NCI-H1436 (cell line): ENCODE data around the gene SRD5A2.

Source experiments
- DNase-seq: peaks from one replicate; lab custom pipeline; 2025; lab: John Stamatoyannopoulos, UW

The SRD5A2 gene, protein sequence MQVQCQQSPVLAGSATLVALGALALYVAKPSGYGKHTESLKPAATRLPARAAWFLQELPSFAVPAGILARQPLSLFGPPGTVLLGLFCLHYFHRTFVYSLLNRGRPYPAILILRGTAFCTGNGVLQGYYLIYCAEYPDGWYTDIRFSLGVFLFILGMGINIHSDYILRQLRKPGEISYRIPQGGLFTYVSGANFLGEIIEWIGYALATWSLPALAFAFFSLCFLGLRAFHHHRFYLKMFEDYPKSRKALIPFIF

DNA sequence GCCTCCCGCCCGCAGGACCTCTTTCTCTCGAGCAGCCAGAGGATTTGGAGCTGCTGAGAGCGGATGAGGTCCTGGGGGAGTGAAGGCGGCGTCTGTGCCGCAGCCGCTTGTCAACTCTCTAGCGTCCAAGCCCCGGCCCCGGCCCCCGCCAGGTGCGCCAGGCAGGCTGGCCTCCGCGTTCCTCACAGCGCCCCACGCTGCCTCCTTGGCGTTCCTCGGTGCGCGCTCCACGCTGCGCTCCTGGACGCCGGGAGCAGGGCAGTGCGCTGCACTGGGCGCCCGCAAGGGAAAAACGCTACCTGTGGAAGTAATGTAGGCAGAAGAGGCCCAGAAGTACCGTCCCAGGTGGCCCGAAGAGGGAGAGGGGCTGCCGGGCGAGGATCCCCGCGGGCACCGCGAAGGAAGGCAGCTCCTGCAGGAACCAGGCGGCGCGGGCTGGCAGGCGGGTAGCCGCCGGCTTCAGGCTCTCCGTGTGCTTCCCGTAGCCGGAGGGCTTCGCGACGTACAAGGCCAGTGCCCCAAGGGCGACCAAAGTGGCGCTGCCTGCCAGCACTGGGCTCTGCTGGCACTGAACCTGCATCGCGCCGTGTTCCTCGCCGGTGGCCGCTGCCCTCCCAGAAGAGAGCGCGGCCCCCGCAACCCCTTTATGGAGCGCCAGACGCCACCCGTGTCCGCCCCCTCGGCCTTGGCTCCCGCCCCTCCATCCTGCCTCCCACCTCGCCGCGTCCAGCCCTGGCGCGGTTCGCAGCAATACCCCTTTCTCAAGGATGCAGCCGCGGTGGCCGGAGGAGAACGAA is at the start of gene SRD5A2:
TSS of gene SRD5A2 (minus strand) at position 618 of the 797 bp plus-strand sequence. CDS start at position 580, 38 bp downstream.
- no peak for DNase-seq

DNA sequence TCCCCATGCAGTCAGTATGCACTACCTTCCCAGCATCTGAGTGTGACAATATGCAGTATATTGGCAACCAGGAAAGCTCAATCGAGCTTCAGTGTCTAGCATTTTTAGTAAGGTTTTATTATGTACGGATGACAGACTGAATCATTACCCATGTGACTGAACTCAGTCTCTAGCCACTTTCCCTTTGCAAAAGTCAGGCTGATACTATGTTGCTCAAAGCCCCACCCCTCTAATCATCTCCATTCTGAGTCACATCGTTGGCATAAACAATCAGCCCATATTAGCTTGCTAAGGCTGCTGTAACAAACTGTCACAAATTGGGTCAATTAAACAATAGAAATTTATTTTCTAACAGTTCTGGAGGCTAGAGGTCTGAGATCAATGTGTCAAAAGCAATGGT is 25.8 kb upstream of the SRD5A2 start:
- DNase-seq: no peak

DNA sequence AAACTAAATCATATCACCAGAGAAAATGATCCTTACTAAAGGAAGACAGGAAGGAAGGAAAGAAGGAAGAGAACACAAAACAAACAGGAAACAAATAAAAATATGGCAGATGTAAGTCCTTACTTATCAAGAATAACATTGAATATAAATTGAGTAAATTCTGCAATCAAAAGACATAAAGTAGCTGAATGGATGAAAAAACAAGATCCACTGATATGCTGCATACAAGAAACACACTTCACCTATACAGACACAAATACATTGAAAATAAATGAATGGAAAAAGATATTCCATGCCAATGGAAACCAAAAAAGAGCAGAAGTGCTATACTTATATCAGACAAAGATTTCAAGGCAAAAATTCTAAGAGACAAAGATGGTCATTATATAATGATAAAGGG is 18.0 kb upstream of the SRD5A2 start:
- no peak for DNase-seq

DNA sequence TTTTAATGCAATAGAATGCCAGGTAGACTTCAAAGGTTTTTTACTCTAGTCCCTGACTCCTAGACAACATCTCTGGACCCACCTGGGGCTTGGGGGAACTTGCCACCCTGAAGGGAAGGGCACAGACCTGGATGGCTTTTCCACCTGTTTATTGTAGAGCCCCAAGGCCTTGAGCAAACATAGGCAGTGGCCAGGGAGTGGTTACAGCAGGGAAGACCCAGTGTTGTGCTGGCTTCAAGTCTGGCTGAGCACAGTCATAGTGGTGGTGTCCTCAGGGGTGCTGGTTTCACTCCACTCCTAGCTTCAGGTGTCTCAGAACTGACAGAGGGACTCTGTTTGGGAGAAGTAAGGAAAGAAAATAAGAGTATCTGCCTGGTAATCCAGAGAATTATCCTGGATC is 5.5 kb upstream of the SRD5A2 start:
- no peak for DNase-seq

DNA sequence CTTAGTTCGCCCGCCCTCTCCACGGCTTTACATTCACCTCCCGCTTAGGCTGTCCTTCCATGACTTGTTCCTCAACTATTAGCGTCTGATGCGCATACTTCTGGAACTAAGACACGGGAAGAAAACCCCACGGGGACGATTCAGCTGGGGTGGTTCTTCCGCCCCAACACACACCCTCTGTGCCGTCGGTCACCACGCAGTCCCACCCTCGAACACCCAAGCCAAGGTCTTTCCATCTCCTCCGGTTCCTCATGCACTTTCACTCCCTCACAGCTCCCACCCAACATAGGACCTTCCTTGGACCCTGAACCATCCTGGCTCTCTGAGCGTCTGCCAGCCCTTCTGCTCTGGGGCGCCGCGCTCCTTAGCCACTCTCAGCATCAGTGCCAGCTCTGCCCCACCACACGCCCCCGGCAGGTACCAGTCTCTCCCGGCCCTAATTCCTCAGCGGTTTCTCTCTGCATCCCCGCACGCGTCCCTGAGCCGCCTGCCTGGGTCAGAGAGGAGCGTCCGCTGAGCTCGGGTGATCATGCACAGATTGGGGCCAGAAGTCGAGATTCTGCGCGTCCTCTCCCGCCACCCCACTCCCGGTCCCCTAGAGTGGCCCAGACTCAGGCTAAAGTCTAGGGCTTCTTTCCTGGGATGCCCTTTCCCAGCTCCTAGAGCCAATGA is 522 bp upstream of the SRD5A2 start:
- no peak for DNase-seq

DNA sequence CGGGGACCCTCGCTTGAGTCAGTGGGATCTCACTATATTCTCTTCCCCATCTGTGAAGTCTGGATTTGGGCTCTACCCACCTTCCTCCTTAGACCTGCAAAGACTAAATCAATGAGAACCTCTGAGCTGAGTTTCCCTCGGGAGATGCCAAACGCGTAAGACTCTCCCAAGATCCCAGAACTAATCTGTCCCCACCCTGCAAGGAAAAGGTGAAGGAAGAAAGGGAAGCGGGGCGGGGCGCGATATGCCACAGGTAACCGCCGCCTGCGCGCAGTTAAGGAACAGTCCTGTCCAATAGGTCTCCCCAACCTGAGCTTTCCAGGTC is 780 bp downstream of the SRD5A2 start:
- DNase-seq: no peak

DNA sequence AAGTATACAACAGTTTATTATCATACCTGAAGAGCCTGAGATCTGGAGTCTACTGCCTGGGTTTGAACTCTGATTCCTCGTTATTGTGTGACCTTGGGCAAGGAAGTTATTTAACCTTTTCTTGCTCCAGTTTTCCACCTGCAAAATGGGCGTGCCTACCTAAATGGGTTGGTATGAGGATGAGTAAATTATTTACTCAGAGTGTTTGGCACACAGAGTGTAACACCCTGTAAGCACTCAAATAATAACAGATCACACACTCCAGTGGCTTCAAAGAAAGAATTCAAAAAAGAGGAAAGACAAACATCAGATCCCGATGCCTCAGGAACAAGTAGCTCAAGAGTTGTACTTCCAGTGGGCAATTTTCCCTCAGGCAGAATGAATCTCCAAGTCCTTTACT is 2.4 kb downstream of the SRD5A2 start:
- no peak for DNase-seq

DNA sequence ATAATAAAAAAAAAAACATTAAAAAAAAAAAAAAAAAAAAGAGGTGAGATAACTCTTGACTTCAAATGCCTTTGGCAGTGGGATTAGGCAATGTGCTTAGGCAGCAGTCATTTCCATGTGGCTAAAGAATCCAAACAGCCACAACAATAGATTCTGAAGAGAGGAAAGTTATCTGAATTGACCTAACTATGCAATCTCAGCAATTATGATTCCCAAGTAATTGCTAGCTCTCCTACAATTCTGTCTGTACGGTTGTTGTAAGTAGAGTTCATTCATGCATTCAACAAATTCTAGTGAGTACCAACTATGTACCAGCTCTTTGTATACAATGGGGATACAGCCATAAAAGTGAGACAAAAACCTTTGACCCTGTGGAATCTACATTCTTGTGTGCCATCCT is 3.6 kb downstream of the SRD5A2 start:
- DNase-seq: no peak

DNA sequence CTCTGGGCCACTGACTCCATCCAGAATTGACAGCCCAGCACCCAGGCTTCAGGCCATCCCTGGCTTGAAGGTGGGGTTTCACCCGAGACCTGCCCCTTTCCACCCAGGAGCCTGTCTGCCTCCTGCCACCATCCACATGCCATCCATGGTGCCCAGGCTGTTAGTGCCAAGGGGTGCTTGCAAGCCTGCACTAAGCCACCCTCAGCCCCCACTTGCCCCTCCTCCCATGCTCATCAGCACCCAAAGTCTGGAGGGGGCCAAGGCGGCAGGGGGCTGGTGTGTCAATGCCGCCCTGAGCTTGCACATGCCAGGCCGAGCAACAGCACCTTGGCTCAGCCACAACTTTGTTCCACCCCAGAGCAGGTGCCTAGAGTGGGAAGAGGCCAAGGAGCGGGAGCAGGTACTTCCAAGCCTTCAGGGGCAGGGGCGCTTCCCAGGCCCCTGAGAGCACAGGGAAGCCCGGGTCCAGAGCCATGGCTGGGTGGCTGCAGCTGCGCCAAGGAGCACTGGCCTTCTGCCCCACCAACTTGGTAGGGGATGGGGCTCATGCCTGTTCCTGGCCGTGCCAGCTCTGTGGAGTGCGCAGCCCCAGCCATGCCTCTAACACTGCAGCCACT is 12.0 kb downstream of the SRD5A2 start:
- DNase-seq: no peak

DNA sequence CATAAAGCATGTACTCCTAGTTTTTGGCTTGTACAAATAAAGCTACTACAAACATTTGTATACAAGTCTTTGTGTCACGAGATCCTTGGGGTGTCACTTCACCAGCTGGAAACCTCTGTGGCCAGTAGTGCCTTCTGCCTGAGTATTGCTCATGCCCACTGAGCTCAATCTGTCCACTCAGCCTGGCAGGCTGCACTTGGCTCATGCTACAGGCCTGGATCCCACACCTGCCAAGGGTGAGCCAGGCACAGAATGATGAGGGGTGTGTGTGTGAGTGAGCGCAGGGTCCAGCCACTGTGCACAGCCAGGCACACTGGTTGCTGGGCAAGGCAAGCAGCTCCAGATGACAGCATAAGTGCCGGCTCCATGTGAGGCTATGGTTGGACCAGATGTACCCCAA is 13.1 kb downstream of the SRD5A2 start:
- no peak for DNase-seq

DNA sequence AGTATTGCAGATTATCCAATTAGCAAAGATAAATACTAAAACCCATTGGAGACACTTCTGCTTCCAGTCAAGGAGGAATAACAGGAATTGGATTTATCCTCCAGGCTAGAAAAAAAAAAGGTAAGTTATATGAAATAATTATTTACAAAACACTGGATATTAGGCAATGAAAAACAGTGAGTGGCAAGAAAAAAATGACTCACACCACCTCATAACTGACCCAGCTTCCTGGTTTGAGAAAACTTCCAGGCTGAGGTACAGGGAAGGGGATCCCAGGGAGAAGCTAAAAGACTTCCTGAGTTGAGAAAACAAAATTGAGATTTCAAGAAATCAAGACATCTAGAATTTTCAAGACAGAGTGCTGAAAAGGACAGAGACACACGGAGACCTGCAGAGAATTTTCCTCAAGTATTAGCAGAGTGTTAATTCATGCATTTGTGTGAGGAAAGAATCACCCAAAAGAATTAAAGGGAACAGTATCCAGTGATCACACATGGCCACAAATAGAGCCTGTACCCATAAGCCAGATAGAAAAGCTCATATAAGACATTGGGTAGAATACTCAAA is 17.4 kb downstream of the SRD5A2 start:
- no peak for DNase-seq

DNA sequence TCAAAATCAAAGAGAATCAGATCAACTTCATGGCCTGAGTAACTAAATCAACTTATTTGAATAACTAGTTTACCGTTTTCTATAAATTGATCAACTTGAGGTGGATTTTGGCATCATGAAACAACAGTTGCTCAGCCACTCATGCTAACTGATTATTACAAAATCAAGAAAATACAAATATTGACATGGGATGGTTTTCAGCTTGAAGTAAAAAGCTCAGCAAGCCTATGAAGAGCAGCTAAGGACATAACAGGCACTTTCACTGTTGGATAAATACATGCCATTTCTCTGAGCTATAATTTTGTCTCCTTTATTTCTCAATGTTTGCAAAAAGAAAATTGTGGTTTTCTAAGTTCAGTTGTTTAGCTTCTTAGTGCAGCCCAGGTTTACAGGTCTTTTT is 18.9 kb downstream of the SRD5A2 start:
- DNase-seq: no peak

DNA sequence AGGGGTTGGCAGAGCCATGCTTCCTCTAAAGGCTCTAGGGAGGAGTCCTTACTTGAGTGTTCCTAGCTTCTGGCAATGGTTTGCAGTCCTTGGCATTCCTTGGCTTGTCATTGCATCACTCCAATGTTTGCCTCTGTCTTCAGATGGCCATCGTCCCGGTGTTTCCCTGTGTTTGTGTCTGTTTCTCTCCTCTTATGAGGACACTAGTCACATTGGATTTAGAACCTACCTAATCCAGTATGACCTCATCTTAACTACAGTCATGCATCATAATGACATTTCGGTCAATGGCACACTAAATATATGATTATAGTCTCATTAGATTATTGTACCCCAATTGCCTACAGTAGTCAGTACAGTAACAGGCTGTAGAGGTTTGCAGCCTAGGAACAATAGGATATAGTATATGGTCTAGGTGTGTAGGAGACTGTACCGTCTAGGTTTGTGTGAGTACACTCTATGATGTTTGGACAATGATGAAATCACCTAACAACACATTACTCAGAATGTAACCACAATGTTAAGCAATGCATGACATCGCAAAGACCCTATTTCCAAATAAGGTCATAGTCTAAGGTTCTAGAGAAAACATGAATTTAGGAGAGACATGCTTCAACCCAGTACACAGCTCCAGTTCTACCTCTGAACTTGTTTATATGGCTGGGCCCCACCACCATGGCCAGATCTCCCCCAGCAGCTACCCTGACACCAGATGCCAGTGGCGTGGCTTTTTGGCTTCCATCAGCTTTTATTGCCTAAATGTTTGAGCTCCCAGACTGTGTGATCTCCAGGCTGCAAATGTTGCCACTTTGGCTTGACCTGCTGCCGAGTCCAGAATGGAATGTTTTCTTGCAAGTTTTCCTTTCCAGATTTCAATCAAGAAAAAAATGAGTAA is 22.1 kb downstream of the SRD5A2 start:
- DNase-seq: no peak

DNA sequence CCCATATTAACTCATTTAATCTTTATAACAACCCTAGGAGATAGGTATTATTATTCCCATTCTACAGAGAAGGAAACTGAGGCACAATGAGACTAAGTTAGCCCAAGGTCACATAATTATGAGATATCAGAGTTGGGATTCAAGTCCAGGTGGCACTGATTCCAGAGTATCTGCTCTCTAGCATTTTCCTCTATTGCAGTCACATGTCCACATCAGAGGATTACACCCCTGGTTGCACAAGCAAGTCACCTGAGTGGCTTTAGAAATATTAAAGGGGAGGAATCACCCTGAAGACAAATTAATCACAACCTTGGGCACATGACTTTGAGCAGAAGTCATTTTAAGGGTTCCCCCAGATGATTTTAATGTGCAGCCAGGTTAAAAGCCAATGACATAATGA is 23.8 kb downstream of the SRD5A2 start:
- DNase-seq: no peak

DNA sequence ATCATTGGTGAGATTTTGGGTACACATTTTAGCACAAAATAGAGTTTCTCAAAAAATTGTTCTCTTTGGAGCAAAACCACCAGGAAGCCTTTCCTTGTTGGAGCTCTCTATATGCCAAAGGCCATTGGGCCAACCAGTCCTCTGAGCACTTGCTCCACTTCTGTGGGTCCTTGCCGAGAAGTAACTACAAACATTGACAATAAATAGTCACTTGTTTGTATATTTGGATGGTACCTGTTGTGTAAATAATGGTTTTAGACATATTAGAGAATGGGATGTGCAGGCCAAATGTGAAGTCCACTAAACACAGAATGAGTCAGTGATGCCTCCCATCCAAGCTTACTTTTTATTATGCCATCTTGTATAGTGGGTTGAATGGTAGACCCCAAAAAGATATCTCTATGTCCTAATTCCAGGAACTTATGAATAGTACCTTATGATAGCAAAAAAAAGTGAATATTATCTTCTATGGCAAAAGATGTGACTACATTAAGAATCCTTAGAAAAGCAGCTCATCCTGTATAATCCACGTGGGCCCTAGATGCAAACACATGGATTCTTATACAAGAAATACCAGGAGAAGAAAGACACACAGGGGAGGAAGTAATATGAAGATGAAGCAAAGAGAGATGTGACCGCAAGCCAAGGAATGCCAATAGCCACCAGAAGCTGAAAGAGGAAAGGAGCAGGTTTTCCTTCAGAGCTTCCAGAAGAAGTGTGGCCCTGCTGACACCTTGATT is 24.6 kb downstream of the SRD5A2 start:
- no peak for DNase-seq

DNA sequence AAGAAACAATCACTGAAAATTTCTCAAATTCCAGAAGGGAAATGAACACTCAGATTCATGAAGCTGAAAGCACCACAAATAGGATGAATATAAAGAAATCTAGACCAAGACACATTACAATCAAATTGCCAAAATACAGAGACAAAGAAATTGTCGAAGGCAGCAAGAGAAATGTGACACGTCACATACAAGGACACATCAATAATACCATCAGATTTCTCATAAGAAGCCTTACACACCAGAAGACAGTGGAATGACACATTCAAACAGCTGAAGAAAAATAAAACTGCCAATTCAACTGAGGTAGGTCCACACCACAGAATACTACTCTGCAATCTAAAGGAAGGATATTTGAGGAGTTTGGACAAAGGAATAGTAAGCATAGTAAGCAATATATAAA is 27.4 kb downstream of the SRD5A2 start:
- DNase-seq: no peak

DNA sequence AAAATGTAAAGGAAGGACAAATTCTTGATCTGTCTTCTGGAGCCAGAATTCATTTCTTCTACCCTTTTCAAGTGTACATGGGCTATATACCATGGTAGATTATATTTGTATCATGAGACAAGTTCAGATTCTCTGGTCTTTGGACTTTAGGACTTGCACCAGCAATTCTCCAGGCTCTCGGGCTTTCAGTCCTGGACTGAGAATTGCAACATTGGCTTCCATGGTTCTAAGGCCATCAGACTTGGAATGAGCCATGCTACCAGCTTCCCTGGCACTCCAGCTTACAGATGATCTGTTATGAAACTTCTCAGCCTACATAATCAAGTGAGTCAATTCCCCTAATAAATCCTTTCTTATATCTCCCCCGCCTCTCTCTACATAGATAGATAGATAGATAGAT is 33.3 kb downstream of the SRD5A2 start:
- DNase-seq: no peak

DNA sequence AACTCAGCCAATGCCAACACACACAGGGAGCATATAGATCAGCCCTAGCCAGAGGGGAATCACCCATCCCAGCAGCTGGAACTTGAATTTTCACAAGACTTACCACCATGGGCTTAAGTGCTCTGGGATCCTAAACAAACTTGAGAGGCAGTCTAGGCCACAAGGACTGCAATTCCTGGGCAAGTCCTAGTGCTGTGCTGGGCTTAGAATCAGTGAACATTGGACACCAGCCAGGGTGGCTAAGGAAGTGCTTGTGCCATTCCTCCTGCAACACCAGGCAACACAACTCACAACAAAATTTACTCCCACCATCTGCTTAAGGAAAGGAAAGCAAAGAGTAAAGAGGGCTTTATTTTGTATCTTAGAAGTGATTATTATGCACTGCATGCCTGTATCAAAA is 38.9 kb downstream of the SRD5A2 start:
- no peak for DNase-seq

DNA sequence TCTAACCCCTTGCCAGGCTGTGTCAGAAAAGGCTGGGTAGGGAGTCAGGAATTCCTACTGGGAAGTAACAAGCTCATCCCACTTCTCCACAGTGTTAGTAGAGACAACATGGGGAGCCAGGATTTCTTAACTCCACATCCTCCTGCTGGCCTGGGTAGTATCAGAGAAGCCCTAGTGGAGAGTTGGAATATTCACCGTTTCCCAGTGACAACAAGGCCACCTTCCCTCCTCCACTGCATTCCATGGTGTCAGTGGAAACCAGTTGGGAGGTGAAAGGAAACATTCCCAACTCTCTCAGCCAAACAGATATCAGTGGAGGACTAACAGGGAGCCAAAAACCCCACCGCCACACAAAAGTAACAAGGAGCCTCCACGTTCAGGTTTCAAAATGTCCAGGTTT is 41.2 kb downstream of the SRD5A2 start:
- DNase-seq: no peak

DNA sequence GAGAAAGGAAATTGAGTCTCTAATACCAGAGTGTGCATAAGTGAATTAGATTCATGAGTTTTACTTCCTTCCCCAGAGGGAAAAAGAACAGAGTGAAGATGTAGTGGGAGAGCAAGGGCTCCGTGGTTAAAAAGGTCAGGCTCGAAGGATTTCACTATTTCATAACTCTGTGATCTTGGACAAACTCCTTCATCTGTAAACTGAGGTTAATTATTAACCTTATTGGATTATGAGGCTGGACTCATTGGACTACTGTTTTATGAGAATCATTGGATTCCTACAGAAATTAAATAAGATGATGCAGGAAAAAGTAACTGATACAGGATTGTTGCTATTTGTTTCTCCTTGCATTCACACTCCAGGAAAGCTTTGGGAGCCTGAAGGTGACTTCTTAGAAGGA is 45.0 kb downstream of the SRD5A2 start:
- no peak for DNase-seq

DNA sequence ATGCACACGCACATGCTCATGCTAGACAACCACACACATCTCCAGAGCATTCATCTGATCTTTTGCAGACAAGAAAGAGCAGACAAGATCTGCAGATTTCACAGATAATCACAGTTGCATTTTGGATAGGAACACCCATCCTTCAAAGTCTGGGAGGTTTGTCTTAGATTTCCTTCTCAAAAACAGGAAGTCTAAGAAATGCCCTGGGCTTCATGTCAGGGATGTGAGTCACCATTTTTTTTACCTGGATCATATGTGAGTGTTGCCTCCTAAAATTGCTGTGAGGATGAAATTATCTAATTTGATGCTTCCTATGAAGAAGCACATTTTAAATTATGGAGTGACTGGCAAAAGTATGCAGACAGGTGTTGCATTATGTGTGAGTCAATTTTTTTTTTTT is 46.1 kb downstream of the SRD5A2 start:
- no peak for DNase-seq
